Keratinocyte (primary cell): ENCODE measurements around the gene MTA1. TPM values are rescaled to one million over a fixed set of nuclear protein-coding genes. Genes with fewer than 3 reads are reported as not detected.

ENCODE experiments used
- DNase-seq: peaks from one replicate; pipeline ENCODE4 v3.0.0-alpha.2; 2011; ENCODE audit warnings: low read depth, missing footprints, low spot score
- FAIRE-seq: peaks from 2 replicates; lab custom pipeline; 2011; peaks lifted over from hg19 to GRCh38; lab: Jason Lieb, UNC
- H2AFZ ChIP-seq: 2 replicates; pipeline ENCODE4 v1.6.0; 2012; ENCODE audit warnings: low read length, control low read depth, inconsistent platforms; ENCODE audit not compliant: control insufficient read depth
- H3K27ac ChIP-seq: 2 replicates; pipeline ENCODE4 v1.5.1; 2011; ENCODE audit warnings: low read length; ENCODE audit not compliant: control insufficient read depth, insufficient read depth
- H3K27me3 ChIP-seq: 3 replicates; pipeline ENCODE4 v1.6.0; 2011; ENCODE audit warnings: low read length; ENCODE audit not compliant: control insufficient read depth, insufficient read depth; ENCODE audit errors: extremely low read depth
- H3K36me3 ChIP-seq, 2 experiments: 2 replicates in 1 of 2; 3 replicates in 1 of 2; pipeline ENCODE4 v1.5.1; 2011; ENCODE audit warnings: low read length in 2 of 2, mild to moderate bottlenecking in 1 of 2; ENCODE audit not compliant: control insufficient read depth in 2 of 2, insufficient read depth in 2 of 2; ENCODE audit errors: extremely low read depth in 1 of 2
- H3K4me1 ChIP-seq: 3 replicates; pipeline ENCODE4 v1.5.1; 2011; ENCODE audit warnings: low read length; ENCODE audit not compliant: control insufficient read depth, insufficient read depth; ENCODE audit errors: extremely low read depth
- H3K4me2 ChIP-seq: 3 replicates; pipeline ENCODE4 v1.6.0; 2011; ENCODE audit warnings: low read depth, low read length; ENCODE audit not compliant: control insufficient read depth, insufficient read depth; ENCODE audit errors: extremely low read depth
- H3K4me3 ChIP-seq, 3 experiments: fragments of 200-600 bp in 1 of 3; sonication (generic) in 1 of 3; 2 replicates in 2 of 3; 3 replicates in 1 of 3; pipeline ENCODE4 v1.5.1; 2011 to 2016; ENCODE audit warnings: low read length in 3 of 3, mild to moderate bottlenecking in 3 of 3, control low read depth in 2 of 3, inconsistent platforms in 1 of 3, low read depth in 1 of 3, mixed read lengths in 1 of 3, mixed run types in 1 of 3, moderate library complexity in 1 of 3; ENCODE audit not compliant: control insufficient read depth in 2 of 3, insufficient read depth in 2 of 3; ENCODE audit errors: extremely low read depth in 1 of 3
- H3K79me2 ChIP-seq: 2 replicates; pipeline ENCODE4 v1.6.0; 2012; ENCODE audit warnings: low read length; ENCODE audit not compliant: control insufficient read depth, insufficient read depth
- H3K9ac ChIP-seq: 3 replicates; pipeline ENCODE4 v1.6.0; 2011; ENCODE audit warnings: low read length; ENCODE audit not compliant: control insufficient read depth, insufficient read depth; ENCODE audit errors: extremely low read depth
- H3K9me1 ChIP-seq: 3 replicates; pipeline ENCODE4 v1.6.0; 2011; ENCODE audit warnings: low read length; ENCODE audit not compliant: control insufficient read depth, insufficient read depth; ENCODE audit errors: extremely low read depth
- H3K9me3 ChIP-seq: 2 replicates; pipeline ENCODE4 v1.5.1; 2012; ENCODE audit warnings: low read depth, low read length; ENCODE audit not compliant: control insufficient read depth
- H4K20me1 ChIP-seq: 3 replicates; pipeline ENCODE4 v1.6.0; 2011; ENCODE audit warnings: low read length; ENCODE audit not compliant: control insufficient read depth, insufficient read depth; ENCODE audit errors: extremely low read depth
- CTCF ChIP-seq, 3 experiments: IDR thresholded peaks in 1 of 3; conservative IDR thresholded peaks in 1 of 3; optimal IDR thresholded peaks in 1 of 3; 2 replicates in 2 of 3; 3 replicates in 1 of 3; pipeline versions ENCODE3 to v1.5.1; 2011; ENCODE audit warnings: low read length in 3 of 3, mild to moderate bottlenecking in 3 of 3, moderate library complexity in 2 of 3, control low read depth in 1 of 3, inconsistent platforms in 1 of 3; ENCODE audit not compliant: insufficient read depth in 2 of 3; ENCODE audit errors: extremely low read depth in 1 of 3
- EZH2 ChIP-seq: IDR thresholded peaks from one replicate; pipeline ENCODE4 v1.6.1; 2012; ENCODE audit warnings: inconsistent platforms, mild to moderate bottlenecking, low read length, moderate library complexity
- dilution Hi-C: fragments of 300-500 bp; cut with MboI; formaldehyde crosslinking; loops from one replicate; pipeline ENCODE4 v1.7.0; 2020; ENCODE audit warnings: low sequenced_read_pairs; ENCODE audit not compliant: extremely low pct_ligation_motif_present
- polyA plus RNA-seq, 5 experiments: library from polyadenylated mRNA; depleted of rRNA in 3 of 5; stranded (reverse) in 3 of 5; stranded (forward) in 1 of 5; unstranded in 1 of 5; fragments of >200 nt; gene quantifications; 1 replicate in 1 of 5; 2 replicates in 3 of 5; 3 replicates in 1 of 5; pipeline versions ENCODE4 v1.2.1 to v1.2.3, GENCODE V29; 2011 to 2012; ENCODE audit warnings: missing spikeins in 2 of 5, low read depth in 1 of 5, low replicate concordance in 1 of 5

MTA1 gene
- polyA plus RNA-seq, 1 donor (not counting 4 experiments of a cell fraction or from before 2014, with no cell fraction given) = 33.6 TPM

DNA sequence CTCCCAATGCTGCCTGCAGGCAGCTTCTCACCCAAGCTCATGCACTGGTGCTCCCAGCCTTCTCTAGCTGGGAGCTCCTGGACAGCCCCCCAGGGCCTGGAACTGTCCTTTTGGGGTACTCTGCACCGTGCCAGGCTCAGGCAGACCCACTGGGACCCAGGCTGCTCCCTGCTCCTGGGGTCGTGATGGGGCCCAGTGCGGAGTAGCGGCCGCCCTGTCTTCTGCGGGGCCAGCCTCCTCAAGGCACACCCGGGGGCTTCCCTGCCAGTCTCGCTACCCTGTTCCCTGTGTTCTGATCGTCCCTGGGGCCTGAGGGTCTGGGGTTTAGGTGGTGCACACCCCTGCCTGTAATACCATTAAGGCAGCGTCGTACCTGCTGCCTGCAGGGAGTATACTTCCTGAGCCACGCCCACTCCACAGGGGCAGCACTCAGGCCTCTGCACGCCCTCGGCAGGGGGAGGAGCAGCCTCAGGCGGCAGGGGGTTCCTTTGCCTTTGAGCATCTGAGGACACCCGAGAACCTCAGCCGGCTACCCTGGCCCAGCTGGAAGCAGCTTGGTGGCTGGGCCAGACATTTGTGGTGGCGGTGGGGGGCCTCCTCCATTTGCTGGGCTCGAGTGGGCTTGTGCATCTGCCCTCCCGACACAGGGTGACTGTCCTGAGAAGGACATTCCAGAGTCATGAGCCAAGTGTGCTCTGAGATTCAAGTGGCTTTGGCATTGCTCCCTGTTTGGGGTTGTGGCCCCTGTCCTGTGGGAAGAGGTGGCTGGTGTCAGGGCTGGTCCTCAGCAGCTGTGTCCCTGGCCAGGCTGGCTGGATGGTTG is 45.8 kb downstream of the MTA1 start:
- dilution Hi-C loops = no loop called here
- H3K36me3 ChIP-seq = peaks cover 2 to 30% of the 10 kb centered on the region in 2 experiments
- DNase-seq = no peak
- H4K20me1 ChIP-seq = no peaks in the 10 kb centered on the region
- no peaks in the 10 kb centered on the region for H3K27me3 ChIP-seq
- H3K9me1 ChIP-seq = no peaks in the 10 kb centered on the region
- H3K27ac ChIP-seq = no peak overlapping the region
- H3K9ac ChIP-seq = no peak overlapping the region
- H3K4me2 ChIP-seq = no peak overlapping the region
- no peak overlapping the region for H3K4me3 ChIP-seq
- H3K9me3 ChIP-seq = no peaks in the 10 kb centered on the region
- no peaks in the 10 kb centered on the region for H3K79me2 ChIP-seq
- peaks cover 5% of the 10 kb centered on the region for H3K4me1 ChIP-seq
- no peak overlapping the region for H2AFZ ChIP-seq
- FAIRE-seq = no peak
- TF ChIP-seq CTCF (optimal IDR thresholded peaks at IDR 0.05 in 1 of 3, IDR thresholded peaks at IDR 0.05 in 1 of 3, conservative IDR thresholded peaks at IDR 0.05 in 1 of 3; ENCODE audit: extremely low read depth in 1 of 3, insufficient read depth in 2 of 3, low read length in 3 of 3) (no peak), EZH2 (no peak)

GRCh38 chr14:105466531-105467248 is 47.1 kb downstream of the MTA1 start:
- no peaks in the 10 kb centered on the region for H3K9me3 ChIP-seq
- no peaks in the 10 kb centered on the region for H3K27me3 ChIP-seq
- no peak for TF ChIP-seq CTCF (optimal IDR thresholded peaks at IDR 0.05 in 1 of 3, IDR thresholded peaks at IDR 0.05 in 1 of 3, conservative IDR thresholded peaks at IDR 0.05 in 1 of 3; ENCODE audit: extremely low read depth in 1 of 3, insufficient read depth in 2 of 3, low read length in 3 of 3)
- no peak for TF ChIP-seq EZH2
- H3K4me2 ChIP-seq = no peak overlapping the region
- dilution Hi-C loops = no loop called here
- no peak for DNase-seq
- peaks cover 5% of the 10 kb centered on the region for H3K4me1 ChIP-seq
- H2AFZ ChIP-seq = no peak overlapping the region
- H3K9ac ChIP-seq = no peak overlapping the region
- no peak overlapping the region for H3K27ac ChIP-seq
- H3K36me3 ChIP-seq = peaks cover 0 to 25% of the 10 kb centered on the region in 2 experiments
- no peaks in the 10 kb centered on the region for H3K79me2 ChIP-seq
- no peak for FAIRE-seq
- no peak overlapping the region for H3K4me3 ChIP-seq
- H3K9me1 ChIP-seq = no peaks in the 10 kb centered on the region
- no peaks in the 10 kb centered on the region for H4K20me1 ChIP-seq
